ENCODE measurements around the gene RPIA.

Gene RPIA

DNA sequence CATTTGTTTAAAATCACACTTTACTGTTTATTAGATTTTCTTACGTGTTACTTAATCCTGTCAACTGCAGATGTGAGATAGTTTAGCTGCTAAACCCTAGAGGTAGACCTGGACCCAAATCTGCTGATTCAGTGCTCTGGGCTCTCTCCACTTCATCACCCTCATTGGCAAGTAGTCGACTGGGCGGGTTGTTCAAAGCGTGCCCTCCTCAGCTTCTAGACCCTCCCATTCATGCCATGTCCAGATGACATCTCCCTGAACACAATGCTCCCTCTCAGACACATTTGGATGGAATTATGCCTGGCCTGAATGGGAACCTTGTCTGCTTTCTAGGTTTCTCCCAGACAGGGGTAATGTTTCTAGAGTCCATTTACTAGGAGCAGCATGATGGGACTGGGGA is 43.7 kb downstream of the RPIA start:
- peaks cover 33% of the 10 kb centered on the region for H3K36me3 ChIP-seq (ENCODE audit: control insufficient read depth, insufficient read depth, low read length)
- H3K27ac ChIP-seq (ENCODE audit: low read depth, low read length), result no peak overlapping the region

DNA sequence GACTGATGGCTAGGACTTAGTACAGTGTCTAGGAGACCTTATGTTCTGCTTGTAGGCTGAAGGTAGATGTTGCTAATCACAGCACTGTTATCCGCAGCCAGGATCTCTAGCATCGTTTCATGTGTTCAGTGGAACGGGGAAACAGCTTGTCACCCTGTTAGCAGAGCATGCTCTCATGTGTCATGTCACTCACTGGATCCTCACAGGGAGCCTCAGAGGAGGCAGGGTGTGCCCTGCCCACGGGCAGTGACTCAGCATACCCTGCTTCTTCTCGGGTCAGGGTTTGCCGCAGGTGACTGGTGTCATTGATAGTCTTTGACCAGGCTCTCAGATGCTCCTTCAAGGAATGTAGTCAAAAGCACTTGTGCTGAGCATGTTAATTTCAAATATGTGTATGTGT is 44.4 kb downstream of the RPIA start:
- Histone ChIP-seq H3K9ac (ENCODE audit: low read depth, low read length) (no peak overlapping the region), H3K27me3 (ENCODE audit: control insufficient read depth, insufficient read depth, low read length) (no peaks in the 10 kb centered on the region), H3K9me3 (ENCODE audit: control insufficient read depth, insufficient read depth, low read length) (no peaks in the 10 kb centered on the region), H3K4me3 (ENCODE audit: low read depth, low read length) (no peak overlapping the region), H3K27ac (ENCODE audit: low read depth, low read length) (no peak overlapping the region), H3K4me1 (ENCODE audit: control insufficient read depth, insufficient read depth, low read length) (0 out of 2 replicates have a peak, but pooled peaks cover 6% of the 10 kb centered on the region), H3K36me3 (ENCODE audit: control insufficient read depth, insufficient read depth, low read length) (peaks cover 33% of the 10 kb centered on the region)

More for the DNA sequence above, 43.7 kb downstream of the RPIA start:
- H3K27me3 ChIP-seq (ENCODE audit: control insufficient read depth, insufficient read depth, low read length), result no peaks in the 10 kb centered on the region
- H3K9ac ChIP-seq (ENCODE audit: low read depth, low read length), result no peak overlapping the region
- 0 out of 2 replicates have a peak, but pooled peaks cover under 1% of the 10 kb centered on the region for H3K4me1 ChIP-seq (ENCODE audit: control insufficient read depth, insufficient read depth, low read length)
- H3K9me3 ChIP-seq (ENCODE audit: control insufficient read depth, insufficient read depth, low read length), result no peaks in the 10 kb centered on the region
- no peak overlapping the region for H3K4me3 ChIP-seq (ENCODE audit: low read depth, low read length)

DNA sequence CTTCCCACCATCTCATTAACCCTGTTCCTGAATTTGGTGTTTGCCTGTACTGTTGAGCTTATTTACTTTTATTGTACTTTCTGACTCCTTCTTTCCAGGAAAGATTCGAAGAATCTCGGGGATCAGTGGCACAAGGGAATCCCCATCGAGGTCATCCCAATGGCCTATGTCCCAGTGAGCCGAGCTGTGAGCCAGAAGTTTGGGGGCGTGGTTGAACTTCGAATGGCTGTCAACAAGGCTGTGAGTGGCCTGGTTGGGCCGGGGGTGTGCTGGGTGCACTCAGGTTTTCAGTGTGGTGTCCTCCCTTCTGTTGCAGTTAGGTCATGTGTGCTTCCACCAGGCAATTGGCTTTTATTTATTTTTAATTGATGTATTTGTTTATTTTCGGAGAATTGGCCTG is 45.0 kb downstream of the RPIA start:
- H3K27ac ChIP-seq (ENCODE audit: low read depth, low read length), result no peak overlapping the region
- peaks cover 36% of the 10 kb centered on the region for H3K36me3 ChIP-seq (ENCODE audit: control insufficient read depth, insufficient read depth, low read length)
- H3K9me3 ChIP-seq (ENCODE audit: control insufficient read depth, insufficient read depth, low read length), result no peaks in the 10 kb centered on the region

DNA sequence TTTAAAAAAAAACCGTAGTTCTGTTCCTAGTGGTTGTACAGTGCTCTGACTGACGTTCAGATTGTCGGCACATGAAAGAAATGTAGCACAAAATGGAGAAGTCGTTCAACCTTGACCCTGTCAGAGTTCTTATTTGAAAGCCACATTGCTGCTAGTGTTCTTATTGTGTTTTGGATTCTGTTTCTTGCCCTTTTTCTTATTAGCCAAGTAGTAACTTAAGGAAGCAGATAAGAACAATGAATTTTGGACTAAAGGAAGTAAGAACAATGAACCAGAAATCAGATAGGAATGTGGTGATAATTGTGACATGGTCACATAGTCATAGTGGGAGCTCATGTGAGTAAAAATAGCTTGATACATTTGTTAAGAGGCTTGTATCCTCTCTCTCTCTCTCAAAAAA is 45.9 kb downstream of the RPIA start:
- no peak overlapping the region for H3K9ac ChIP-seq (ENCODE audit: low read depth, low read length)
- H3K4me1 ChIP-seq (ENCODE audit: control insufficient read depth, insufficient read depth, low read length), result peaks cover 11% of the 10 kb centered on the region
- H3K4me3 ChIP-seq (ENCODE audit: low read depth, low read length), result no peak overlapping the region
- H3K27me3 ChIP-seq (ENCODE audit: control insufficient read depth, insufficient read depth, low read length), result no peaks in the 10 kb centered on the region
- H3K9me3 ChIP-seq (ENCODE audit: control insufficient read depth, insufficient read depth, low read length), result no peaks in the 10 kb centered on the region
- no peak overlapping the region for H3K27ac ChIP-seq (ENCODE audit: low read depth, low read length)
- H3K36me3 ChIP-seq (ENCODE audit: control insufficient read depth, insufficient read depth, low read length), result peaks cover 36% of the 10 kb centered on the region

More for the DNA sequence above, 45.0 kb downstream of the RPIA start:
- Histone ChIP-seq H3K27me3 (ENCODE audit: control insufficient read depth, insufficient read depth, low read length) (no peaks in the 10 kb centered on the region), H3K9ac (ENCODE audit: low read depth, low read length) (no peak overlapping the region), H3K4me3 (ENCODE audit: low read depth, low read length) (no peak overlapping the region), H3K4me1 (ENCODE audit: control insufficient read depth, insufficient read depth, low read length) (0 out of 2 replicates have a peak, but pooled peaks cover 6% of the 10 kb centered on the region)

DNA sequence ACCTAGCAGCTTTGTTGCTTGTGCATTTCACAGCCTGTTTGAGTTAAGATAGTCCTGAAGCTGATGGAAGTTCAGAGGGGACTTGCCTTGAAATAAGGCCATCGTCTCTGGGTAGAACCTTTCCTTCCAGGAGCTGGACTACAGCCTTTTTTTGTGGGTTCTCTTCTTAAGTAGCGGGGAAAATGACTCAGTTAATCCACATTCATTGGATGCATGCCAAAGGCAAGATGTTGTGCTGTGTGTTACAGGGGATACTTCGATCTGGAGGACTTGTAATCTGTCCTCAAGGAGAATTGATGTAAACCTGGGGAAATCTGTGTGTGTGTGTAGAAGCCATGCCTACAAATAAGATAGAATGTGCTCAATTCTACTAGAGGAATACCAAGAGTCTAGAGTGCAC is 46.8 kb downstream of the RPIA start:
- H3K9me3 ChIP-seq (ENCODE audit: control insufficient read depth, insufficient read depth, low read length), result no peaks in the 10 kb centered on the region
- no peak overlapping the region for H3K9ac ChIP-seq (ENCODE audit: low read depth, low read length)
- no peak overlapping the region for H3K4me3 ChIP-seq (ENCODE audit: low read depth, low read length)
- H3K27me3 ChIP-seq (ENCODE audit: control insufficient read depth, insufficient read depth, low read length), result no peaks in the 10 kb centered on the region
- peaks cover 36% of the 10 kb centered on the region for H3K36me3 ChIP-seq (ENCODE audit: control insufficient read depth, insufficient read depth, low read length)
- peaks cover 11% of the 10 kb centered on the region for H3K4me1 ChIP-seq (ENCODE audit: control insufficient read depth, insufficient read depth, low read length)
- H3K27ac ChIP-seq (ENCODE audit: low read depth, low read length), result no peak overlapping the region

DNA sequence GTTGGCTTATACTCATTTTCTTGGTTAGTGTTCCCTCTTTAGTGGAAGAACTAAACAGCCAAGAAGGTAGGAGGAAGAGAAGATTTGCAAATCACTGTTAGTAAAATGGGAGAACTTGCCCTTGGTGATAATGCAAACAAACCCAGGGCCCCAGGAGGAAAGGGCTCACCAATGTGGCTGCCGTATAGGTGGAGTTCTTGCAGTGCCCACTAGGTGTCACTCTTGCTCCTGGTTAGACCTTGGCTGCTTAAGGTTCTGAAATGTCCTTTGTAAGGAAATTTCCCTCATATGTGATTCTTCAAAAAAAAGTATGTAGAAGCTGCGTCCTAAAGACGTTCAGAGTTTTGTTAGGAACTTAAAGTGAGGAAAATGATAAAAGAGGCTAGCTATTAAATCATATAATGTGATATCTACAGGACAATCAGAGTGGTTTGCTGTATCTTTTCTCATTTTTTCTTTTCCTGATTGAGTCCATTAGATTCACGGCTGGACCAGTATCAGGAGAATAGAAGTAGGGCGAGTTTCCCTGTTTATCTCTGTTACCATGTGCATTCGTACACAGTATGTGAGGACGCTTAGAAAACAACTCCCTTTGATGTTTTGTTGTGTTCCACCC is 48.6 kb downstream of the RPIA start:
- H3K36me3 ChIP-seq (ENCODE audit: control insufficient read depth, insufficient read depth, low read length), result peaks cover 35% of the 10 kb centered on the region
- H3K4me1 ChIP-seq (ENCODE audit: control insufficient read depth, insufficient read depth, low read length), result peaks cover 11% of the 10 kb centered on the region
- no peak overlapping the region for H3K9ac ChIP-seq (ENCODE audit: low read depth, low read length)
- H3K27me3 ChIP-seq (ENCODE audit: control insufficient read depth, insufficient read depth, low read length), result no peaks in the 10 kb centered on the region
- H3K9me3 ChIP-seq (ENCODE audit: control insufficient read depth, insufficient read depth, low read length), result no peaks in the 10 kb centered on the region
- H3K4me3 ChIP-seq (ENCODE audit: low read depth, low read length), result no peak overlapping the region
- H3K27ac ChIP-seq (ENCODE audit: low read depth, low read length), result no peak overlapping the region

DNA sequence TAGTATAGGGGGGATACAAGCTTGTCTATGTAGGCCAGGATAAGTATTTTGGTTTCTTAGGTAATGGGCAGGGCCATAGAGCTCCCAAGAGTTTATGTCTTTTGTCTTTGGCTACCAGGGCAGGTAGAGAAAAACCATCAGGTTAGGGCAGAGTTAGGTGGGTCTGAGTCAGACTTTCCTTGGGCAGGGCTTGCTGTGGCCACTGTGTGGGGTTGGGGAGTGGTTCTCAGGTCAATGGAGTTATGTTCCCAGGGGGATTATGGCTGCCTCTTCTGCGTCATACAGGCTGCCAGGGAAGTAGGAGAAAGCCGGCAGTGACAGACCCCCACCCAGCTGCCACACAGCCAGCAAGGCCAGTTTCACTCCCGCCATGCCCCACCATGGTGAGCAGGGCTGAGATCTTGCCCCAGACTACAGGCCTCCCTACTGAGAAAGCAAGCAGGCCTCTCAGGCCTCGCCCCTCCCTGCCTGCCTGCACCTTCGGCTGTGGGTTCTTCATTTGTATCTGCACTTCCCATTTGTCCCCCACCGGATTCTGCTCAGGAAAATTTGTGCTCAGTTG is 55.5 kb downstream of the RPIA start:
- peaks cover 14% of the 10 kb centered on the region for H3K36me3 ChIP-seq (ENCODE audit: control insufficient read depth, insufficient read depth, low read length)
- H3K27me3 ChIP-seq (ENCODE audit: control insufficient read depth, insufficient read depth, low read length), result no peaks in the 10 kb centered on the region
- peaks cover 19% of the 10 kb centered on the region for H3K4me1 ChIP-seq (ENCODE audit: control insufficient read depth, insufficient read depth, low read length)

DNA sequence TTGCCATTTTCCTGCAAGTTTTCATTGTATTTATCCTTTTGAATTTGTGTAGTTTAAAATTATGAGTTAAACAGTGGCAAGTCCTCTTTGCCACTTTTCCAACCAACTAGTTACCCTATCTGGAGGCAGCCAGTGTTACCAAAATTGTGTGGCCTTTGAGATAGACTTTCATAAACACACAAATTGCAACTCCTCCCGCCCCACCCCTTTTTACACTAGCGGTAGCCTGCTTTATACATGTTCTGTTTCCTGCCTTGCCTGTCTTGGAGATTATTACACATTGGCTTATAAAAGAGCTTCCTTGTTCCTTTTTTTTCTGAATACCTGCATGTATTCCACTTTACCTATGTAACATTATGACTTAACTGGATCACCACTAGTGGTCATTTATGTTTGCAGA is 56.5 kb downstream of the RPIA start:
- Histone ChIP-seq H3K4me1 (ENCODE audit: control insufficient read depth, insufficient read depth, low read length) (peaks cover 16% of the 10 kb centered on the region), H3K9ac (ENCODE audit: low read depth, low read length) (no peak overlapping the region), H3K27ac (ENCODE audit: low read depth, low read length) (no peak overlapping the region), H3K36me3 (ENCODE audit: control insufficient read depth, insufficient read depth, low read length) (peaks cover 15% of the 10 kb centered on the region), H3K9me3 (ENCODE audit: control insufficient read depth, insufficient read depth, low read length) (no peaks in the 10 kb centered on the region), H3K27me3 (ENCODE audit: control insufficient read depth, insufficient read depth, low read length) (no peaks in the 10 kb centered on the region), H3K4me3 (ENCODE audit: low read depth, low read length) (no peak overlapping the region)

More for the DNA sequence above, 55.5 kb downstream of the RPIA start:
- no peaks in the 10 kb centered on the region for H3K9me3 ChIP-seq (ENCODE audit: control insufficient read depth, insufficient read depth, low read length)
- no peak overlapping the region for H3K4me3 ChIP-seq (ENCODE audit: low read depth, low read length)
- H3K27ac ChIP-seq (ENCODE audit: low read depth, low read length), result no peak overlapping the region
- H3K9ac ChIP-seq (ENCODE audit: low read depth, low read length), result no peak overlapping the region

DNA sequence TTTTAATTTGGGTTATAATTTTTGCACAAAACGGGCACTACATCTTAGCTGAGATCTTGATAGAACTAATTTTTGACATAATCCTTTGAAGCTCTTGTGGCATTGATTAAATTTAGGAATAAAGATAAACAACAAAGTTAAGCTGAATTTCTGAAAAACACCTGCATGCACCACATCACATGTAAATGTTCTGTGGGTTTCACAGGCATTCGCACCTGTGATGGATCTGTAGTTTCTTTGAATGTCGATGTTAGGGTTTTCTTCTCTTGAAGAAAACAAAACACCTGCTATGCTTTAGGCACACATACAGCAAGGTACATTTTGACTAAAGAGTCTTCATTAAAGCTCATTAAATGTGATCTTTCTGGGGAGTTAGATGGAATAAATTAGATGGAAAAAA is 60.3 kb downstream of the RPIA start:
- Histone ChIP-seq H3K9ac (ENCODE audit: low read depth, low read length) (no peak overlapping the region), H3K9me3 (ENCODE audit: control insufficient read depth, insufficient read depth, low read length) (no peaks in the 10 kb centered on the region), H3K27ac (ENCODE audit: low read depth, low read length) (no peak overlapping the region), H3K36me3 (ENCODE audit: control insufficient read depth, insufficient read depth, low read length) (peaks cover 23% of the 10 kb centered on the region), H3K4me3 (ENCODE audit: low read depth, low read length) (no peak overlapping the region), H3K4me1 (ENCODE audit: control insufficient read depth, insufficient read depth, low read length) (peaks cover 16% of the 10 kb centered on the region), H3K27me3 (ENCODE audit: control insufficient read depth, insufficient read depth, low read length) (no peaks in the 10 kb centered on the region)

DNA sequence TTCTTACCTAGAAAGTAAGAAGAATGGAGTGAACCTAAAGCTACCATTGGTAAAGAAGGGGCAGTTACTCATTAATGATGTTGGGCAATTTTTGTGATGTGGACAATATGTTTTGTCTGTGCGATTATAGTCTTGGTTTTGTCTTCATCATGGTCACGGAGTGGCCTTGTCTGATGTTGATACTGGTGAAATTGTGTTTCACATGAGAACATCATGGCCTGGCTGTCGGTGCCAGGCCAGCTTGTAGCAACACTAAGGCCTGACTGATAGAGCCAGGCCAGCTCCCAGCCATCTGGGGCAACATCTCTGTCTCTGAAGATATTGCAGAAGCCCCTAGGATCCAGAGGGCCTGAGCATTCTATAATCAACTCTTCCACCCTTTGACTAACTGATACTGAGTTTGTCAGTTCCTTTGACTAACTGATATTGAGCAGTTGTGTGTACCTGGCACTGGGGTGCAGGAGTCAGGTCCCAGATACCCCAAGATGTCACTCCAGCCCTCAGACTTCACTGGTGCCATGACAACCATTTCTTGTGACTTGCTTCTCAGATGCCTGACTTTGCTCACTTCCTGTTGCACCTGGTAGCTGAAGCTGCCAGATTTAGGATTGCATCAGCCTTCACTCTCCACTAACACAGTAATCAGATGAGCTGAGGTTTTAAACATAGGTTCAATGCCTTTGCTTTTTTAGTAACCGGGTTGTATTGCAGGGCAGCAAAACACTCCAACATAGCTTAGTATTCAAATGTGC is 62.5 kb downstream of the RPIA start:
- H3K4me1 ChIP-seq (ENCODE audit: control insufficient read depth, insufficient read depth, low read length), result peaks cover 16% of the 10 kb centered on the region
- no peaks in the 10 kb centered on the region; the same call in 1 of the 2 replicates for H3K9me3 ChIP-seq (ENCODE audit: control insufficient read depth, insufficient read depth, low read length)
- H3K27ac ChIP-seq (ENCODE audit: low read depth, low read length), result no peak overlapping the region
- H3K4me3 ChIP-seq (ENCODE audit: low read depth, low read length), result no peak overlapping the region
- H3K36me3 ChIP-seq (ENCODE audit: control insufficient read depth, insufficient read depth, low read length), result peaks cover 23% of the 10 kb centered on the region
- H3K27me3 ChIP-seq (ENCODE audit: control insufficient read depth, insufficient read depth, low read length), result no peaks in the 10 kb centered on the region
- no peak overlapping the region for H3K9ac ChIP-seq (ENCODE audit: low read depth, low read length)
